ENCODE results near the gene CLIC3.

CLIC3 gene

DNA sequence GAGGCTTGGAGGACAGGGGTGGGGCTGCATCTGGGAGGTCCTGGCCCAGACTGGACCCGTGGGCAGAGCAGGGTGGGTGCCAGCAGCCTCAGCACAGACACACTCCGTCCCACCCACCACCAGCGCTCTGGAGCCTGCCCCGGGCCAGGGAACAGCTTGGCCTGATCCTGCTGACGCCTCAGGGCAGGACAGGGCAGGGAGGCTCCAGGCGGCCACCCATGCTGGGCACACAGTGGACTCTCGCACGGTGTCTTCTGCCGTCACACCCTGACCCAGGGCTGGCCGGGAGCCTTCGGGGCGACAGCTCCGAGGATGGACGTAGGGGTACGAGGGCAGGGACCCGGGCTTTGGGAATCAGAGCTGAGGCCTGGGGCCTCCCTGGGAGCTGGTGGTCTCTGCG is 27.2 kb downstream of the CLIC3 start:
- no peak for ATAC-seq
- TF ChIP-seq ZNF565 (CRISPR knock-in tag; conservative IDR thresholded peaks at IDR 0.05; ENCODE audit: low read depth) (no peak), SNAI2 (CRISPR knock-in tag; IDR thresholded peaks at IDR 0.05) (no peak), TOX (CRISPR knock-in tag; IDR thresholded peaks at IDR 0.05; ENCODE audit: borderline replicate concordance) (no peak), ISL1 (CRISPR knock-in tag; IDR thresholded peaks at IDR 0.05) (no peak), CSRNP3 (CRISPR knock-in tag; IDR thresholded peaks at IDR 0.05) (no peak), ZNF8 (CRISPR knock-in tag; IDR thresholded peaks at IDR 0.05) (no peak)
- TF ChIP-seq, protein P1, sequence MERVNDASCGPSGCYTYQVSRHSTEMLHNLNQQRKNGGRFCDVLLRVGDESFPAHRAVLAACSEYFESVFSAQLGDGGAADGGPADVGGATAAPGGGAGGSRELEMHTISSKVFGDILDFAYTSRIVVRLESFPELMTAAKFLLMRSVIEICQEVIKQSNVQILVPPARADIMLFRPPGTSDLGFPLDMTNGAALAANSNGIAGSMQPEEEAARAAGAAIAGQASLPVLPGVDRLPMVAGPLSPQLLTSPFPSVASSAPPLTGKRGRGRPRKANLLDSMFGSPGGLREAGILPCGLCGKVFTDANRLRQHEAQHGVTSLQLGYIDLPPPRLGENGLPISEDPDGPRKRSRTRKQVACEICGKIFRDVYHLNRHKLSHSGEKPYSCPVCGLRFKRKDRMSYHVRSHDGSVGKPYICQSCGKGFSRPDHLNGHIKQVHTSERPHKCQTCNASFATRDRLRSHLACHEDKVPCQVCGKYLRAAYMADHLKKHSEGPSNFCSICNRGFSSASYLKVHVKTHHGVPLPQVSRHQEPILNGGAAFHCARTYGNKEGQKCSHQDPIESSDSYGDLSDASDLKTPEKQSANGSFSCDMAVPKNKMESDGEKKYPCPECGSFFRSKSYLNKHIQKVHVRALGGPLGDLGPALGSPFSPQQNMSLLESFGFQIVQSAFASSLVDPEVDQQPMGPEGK (CRISPR knock-in tag; IDR thresholded peaks at IDR 0.05; ENCODE audit: borderline replicate concordance) = no peak

GRCh38 chr9:136968333-136969127 is 27.8 kb downstream of the CLIC3 start:
- ATAC-seq = no peak

DNA sequence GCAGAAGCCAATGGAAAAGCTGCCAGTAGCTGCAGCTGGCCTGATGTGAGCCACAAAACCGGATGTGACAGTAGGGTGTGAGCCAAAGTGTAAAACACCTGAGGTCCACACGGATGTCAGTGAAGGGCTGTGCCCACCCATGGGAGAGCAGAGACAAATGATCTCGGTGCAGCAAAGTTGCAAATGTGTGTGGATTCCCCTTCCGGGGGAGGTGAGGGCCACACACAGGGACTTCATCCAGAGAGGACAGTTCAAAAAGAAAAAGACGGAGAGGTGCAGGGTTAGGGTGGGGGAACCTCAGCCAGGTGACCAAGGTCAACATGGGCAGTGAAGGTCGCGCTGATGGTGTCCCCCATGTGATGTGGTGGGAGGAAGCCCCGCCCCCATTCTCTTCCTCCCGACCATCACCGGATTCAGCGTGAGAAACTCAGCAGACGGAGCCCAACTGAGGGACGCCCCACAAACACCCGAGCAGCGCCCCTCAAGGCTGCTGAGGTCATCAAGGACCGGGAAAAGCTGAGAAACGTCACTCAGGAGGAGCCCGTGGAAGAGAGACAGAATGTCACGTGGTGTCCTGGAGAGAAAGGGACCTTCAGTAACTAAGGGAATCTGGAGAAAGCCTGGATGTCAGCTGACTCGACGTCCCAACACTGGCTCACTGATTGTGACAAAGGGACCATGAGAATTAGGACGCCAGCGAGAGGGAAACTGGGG is 30.4 kb downstream of the CLIC3 start:
- ATAC-seq = no peak
- TF ChIP-seq POU6F1 (CRISPR knock-in tag; IDR thresholded peaks at IDR 0.05; ENCODE audit: borderline replicate concordance, low read depth) (no peak), CSRNP3 (CRISPR knock-in tag; IDR thresholded peaks at IDR 0.05) (no peak), ISL1 (CRISPR knock-in tag; IDR thresholded peaks at IDR 0.05) (no peak), ARNTL (CRISPR knock-in tag; IDR thresholded peaks at IDR 0.05; ENCODE audit: borderline replicate concordance, low read depth) (no peak), ZNF565 (CRISPR knock-in tag; conservative IDR thresholded peaks at IDR 0.05; ENCODE audit: low read depth) (no peak), GLIS3 (CRISPR knock-in tag; IDR thresholded peaks at IDR 0.05) (no peak), SNAI2 (CRISPR knock-in tag; IDR thresholded peaks at IDR 0.05) (no peak), RARB (CRISPR knock-in tag; IDR thresholded peaks at IDR 0.05) (no peak), TCF4 (CRISPR knock-in tag; IDR thresholded peaks at IDR 0.05; ENCODE audit: borderline replicate concordance) (no peak), ESRRG (CRISPR knock-in tag; IDR thresholded peaks at IDR 0.05) (no peak), ZNF8 (CRISPR knock-in tag; IDR thresholded peaks at IDR 0.05) (no peak), ZFP3 (CRISPR knock-in tag; IDR thresholded peaks at IDR 0.05) (no peak), ZFP30 (CRISPR knock-in tag; IDR thresholded peaks at IDR 0.05) (no peak), OSR1 (CRISPR knock-in tag; IDR thresholded peaks at IDR 0.05) (no peak)
- TF ChIP-seq, protein P2, sequence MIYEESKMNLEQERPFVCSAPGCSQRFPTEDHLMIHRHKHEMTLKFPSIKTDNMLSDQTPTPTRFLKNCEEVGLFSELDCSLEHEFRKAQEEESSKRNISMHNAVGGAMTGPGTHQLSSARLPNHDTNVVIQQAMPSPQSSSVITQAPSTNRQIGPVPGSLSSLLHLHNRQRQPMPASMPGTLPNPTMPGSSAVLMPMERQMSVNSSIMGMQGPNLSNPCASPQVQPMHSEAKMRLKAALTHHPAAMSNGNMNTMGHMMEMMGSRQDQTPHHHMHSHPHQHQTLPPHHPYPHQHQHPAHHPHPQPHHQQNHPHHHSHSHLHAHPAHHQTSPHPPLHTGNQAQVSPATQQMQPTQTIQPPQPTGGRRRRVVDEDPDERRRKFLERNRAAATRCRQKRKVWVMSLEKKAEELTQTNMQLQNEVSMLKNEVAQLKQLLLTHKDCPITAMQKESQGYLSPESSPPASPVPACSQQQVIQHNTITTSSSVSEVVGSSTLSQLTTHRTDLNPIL (CRISPR knock-in tag; IDR thresholded peaks at IDR 0.05; ENCODE audit: low read depth) = no peak
- TF ChIP-seq, protein P1 (CRISPR knock-in tag; IDR thresholded peaks at IDR 0.05; ENCODE audit: borderline replicate concordance) = no peak

More at GRCh38 chr9:136968333-136969127, 27.8 kb downstream of the CLIC3 start:
- TF ChIP-seq BACH2 (CRISPR knock-in tag; IDR thresholded peaks at IDR 0.05; ENCODE audit: borderline replicate concordance) (no peak), OSR1 (CRISPR knock-in tag; IDR thresholded peaks at IDR 0.05) (no peak), ISL1 (CRISPR knock-in tag; IDR thresholded peaks at IDR 0.05) (no peak), RARB (CRISPR knock-in tag; IDR thresholded peaks at IDR 0.05) (no peak), PPARA (CRISPR knock-in tag; IDR thresholded peaks at IDR 0.05; ENCODE audit: borderline replicate concordance) (no peak)
- TF ChIP-seq, protein P2 (CRISPR knock-in tag; IDR thresholded peaks at IDR 0.05; ENCODE audit: low read depth) = no peak
